ENCODE results near the gene IL12RB2.

IL12RB2 gene

DNA sequence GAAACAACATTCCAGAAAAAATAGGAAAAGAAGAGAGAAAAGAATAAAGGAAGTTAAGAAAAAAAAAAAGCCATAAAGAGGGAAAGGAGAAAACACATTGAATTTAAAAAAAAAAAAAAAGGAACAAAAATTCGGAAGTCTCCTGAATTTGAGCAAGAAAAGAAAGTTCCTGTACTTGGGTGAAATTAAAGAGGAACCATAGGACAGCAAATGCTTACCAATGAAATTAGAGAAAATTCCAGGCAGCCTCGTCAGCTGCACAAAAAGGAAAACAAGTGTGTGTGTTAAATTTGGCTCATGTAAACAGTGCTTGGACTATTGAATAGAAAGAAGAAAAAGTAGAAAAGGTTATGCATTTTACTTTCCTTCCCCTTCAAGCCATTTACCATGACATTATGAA lies 4.9 kb downstream of the IL12RB2 start:
- no peak for DNase-seq (ENCODE audit: low spot score)

DNA sequence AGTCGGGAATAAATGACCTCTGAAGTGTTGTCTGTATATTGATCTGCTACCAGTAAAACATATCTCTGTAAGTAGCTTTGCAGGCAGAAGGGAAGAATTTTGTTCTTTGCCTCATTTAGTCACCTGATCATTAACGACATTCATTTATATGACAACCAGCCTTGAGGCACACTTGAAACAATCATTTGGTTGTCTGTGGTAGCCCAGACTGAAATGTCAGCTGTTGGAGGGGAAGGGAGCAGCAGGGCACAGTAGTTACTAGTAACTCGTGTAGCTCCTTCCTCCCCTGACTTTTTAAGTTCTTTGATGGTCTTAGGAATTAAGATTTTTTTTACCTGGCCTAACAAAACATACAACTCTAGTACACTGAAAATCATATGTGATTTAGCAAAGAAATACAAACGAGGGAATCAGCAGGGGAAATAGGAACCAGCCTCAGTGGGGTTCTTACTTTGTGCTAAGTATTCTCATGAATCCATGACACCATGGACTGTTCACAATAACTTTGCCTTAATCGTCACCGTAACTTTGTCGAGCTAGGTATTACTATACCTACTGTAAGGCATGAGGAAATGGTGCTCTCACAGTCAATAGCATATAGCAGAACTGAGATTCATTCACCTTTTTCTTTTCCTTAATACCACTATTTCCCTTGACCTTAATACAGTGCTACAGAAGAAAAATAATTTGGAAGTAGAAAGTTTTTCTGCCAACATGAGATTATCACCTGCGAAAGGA lies 6.4 kb downstream of the IL12RB2 start:
- DNase-seq (ENCODE audit: low spot score), result no peak

DNA sequence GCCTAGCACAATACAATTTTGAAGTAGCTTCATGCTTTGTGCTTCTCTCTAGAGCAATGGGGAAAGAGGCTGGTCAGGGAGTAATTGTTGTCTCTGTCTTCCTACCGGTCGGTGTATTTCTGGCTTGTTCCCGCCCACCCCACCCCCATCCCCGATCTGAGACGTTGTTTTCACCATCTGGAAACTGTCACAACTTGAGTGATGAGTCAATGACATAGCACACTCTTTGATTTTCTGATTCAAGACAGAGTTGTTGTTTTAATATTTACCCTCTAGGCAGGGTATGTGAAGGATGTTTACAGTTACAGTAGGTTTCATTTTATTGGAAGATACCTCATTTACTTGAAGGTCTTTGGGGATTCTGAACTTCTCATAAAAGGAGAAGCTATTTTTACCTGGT lies 7.0 kb downstream of the IL12RB2 start:
- no peak for DNase-seq (ENCODE audit: low spot score)

DNA sequence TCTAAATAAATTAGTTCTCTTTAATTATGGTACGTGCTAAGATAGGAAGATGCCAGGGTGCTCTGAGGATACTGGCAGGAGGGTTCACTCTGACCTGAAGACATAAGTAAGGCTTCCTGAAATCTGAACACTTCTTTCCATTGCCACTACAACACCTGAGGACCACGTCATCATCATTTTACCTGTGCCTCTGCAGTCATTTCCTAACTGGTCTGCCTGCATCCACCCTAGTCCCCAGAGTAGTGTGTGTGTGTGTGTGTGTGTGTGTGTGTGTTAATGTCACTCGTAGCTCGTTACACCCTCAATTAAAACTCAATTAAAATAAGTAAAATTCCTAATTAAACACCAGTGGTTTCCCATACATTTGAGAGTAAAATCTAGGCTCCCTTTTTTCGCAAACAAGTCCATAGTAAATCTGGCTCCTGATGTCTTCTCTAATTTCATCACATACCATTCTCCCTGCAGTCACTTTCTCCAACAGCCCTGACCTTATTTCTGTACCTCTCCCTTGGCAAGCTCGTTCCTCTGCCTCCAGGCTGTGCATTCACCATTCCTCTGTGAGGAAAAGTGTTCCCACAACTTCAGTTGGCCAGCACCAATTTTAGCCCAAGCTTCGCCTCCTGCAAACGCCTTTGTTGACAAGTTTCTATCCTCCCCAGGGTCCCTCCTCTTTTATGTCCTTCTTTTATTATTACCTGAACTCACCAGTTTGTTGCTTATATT lies 8.7 kb downstream of the IL12RB2 start:
- no peak for DNase-seq (ENCODE audit: low spot score)

GRCh38 chr1:67316918-67317317 lies 9.2 kb downstream of the IL12RB2 start:
- no peak for DNase-seq (ENCODE audit: low spot score)

DNA sequence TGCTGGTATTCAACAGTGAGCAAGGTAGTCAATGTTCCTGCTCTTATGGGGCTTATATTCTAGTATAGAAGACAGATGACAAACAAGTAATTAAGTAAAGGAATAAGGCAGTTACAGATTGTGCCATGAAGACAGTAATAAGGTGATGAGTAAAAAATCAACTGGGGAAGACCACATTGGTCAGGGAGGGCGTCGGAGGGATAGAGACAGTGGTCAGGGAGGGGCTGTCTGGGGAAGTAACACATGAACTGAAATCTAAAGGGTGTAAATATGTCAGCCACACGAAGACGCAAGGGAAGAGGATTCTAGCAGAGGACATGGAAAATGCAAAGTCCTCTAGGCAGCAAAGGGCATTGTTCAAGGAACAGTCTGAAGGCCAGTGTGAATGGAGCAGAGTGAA lies 10.1 kb downstream of the IL12RB2 start:
- no peak for DNase-seq (ENCODE audit: low spot score)

DNA sequence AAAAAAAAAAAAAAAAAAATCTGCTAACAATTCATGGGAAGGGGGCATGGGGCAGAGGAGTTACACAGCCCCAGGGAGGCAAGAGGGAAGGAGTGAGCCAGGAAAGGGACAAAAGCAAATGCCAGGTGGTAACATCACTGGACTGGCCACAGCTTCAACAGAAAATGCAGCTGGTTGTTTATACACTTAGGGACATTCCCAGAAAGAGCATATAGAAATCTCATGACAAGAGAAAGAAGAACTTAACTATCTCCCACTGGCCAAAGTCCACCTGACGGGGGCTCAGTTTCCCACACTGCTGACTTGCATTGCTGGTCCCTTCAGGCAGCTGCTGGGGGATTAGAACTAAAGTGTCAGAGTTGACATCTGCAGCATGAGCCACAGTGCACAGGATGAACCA lies 14.8 kb downstream of the IL12RB2 start:
- DNase-seq (ENCODE audit: low spot score), result no peak

GRCh38 chr1:67323087-67323486 lies 15.4 kb downstream of the IL12RB2 start:
- DNase-seq (ENCODE audit: low spot score), result no peak

- no peak for DNase-seq (ENCODE audit: low spot score)
Observed at GRCh38 chr1:67324068-67324467, 16.4 kb downstream of the IL12RB2 start.

- DNase-seq (ENCODE audit: low spot score), result no peak
Observed at GRCh38 chr1:67327864-67328466, 20.3 kb downstream of the IL12RB2 start.

DNA sequence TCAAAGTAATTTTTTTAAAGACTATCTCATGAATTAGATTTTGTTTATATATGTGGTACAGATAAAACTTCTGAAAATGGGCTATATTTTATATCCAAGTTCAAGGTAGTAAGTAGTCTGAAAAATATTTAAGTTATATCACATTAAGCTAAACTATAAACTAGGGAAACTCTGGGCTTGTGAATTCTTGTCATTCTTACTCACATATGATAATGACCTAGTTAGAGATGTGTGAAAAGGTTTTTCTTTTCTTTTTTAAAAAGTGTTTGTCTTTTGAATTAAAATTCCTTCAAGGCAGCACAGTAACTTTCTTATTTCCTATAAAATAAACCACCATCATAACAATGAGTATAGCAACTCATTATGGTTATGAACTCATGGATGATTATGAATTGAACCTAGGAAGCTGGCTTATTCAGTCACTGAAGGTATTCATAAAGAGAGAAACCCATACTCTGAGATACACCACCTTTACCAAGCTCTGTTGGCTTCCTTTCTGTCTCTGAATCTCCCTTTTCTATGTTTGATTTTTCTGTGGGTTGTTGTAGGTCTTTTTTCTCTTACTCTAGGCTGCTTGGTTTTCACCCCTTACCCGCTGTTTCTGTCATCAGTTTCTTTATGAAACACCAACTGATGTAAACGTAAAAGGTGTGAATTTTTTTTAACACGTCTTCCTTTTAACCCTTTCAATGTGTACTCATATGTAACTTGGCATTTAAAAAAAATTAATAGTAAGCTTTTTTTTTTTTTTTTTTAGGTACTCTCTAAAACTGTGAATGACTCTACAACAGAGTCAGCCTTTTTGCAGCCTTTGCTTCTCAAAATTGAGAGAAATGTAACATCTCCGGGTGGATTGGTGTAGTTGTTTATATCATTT lies 25.2 kb downstream of the IL12RB2 start:
- no peak for DNase-seq (ENCODE audit: low spot score)

- no peak for DNase-seq (ENCODE audit: low spot score)
Observed at GRCh38 chr1:67333603-67334002, 25.9 kb downstream of the IL12RB2 start.

- DNase-seq (ENCODE audit: low spot score), result no peak
Observed at GRCh38 chr1:67335411-67335810, 27.7 kb downstream of the IL12RB2 start.

- DNase-seq (ENCODE audit: low spot score), result no peak
Observed at GRCh38 chr1:67336157-67336556, 28.5 kb downstream of the IL12RB2 start.

DNA sequence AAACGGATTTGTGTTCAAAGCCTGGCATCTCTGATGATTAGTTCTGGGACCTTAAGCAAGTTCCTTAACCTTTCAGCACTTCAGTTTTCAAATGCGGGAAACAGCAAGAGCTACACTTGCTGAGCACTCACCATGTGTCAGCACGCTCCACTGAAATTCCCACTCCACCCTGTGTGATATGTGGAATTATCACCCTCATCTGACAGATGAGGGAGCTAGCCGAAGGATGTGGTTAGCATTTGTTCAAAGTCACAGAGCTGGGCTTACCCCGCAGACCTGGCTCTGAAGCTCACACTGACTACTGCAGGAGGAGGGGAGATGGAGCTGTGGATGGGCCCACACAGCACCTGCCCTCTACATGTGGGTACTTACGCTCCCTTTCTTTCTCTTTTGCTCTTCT lies 29.1 kb downstream of the IL12RB2 start:
- no peak for DNase-seq (ENCODE audit: low spot score)

DNA sequence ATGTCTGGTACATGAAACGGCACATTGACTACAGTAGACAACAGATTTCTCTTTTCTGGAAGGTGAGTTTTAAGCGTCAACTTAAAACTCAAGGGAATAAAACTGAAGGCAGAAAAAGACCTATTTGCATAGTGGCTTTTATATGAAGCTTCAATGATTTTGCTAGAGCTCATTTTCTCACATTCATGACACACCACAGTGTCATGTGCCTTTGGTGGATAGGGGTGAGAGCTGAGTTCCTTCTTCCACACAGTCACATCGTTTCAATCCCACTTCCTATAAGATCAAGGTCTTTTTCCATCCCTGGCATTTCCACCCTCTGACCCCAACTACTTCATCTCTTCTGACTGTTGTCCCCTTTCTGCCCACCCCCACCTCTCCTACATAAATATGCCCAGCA lies 31.0 kb downstream of the IL12RB2 start:
- no peak for DNase-seq (ENCODE audit: low spot score)

DNA sequence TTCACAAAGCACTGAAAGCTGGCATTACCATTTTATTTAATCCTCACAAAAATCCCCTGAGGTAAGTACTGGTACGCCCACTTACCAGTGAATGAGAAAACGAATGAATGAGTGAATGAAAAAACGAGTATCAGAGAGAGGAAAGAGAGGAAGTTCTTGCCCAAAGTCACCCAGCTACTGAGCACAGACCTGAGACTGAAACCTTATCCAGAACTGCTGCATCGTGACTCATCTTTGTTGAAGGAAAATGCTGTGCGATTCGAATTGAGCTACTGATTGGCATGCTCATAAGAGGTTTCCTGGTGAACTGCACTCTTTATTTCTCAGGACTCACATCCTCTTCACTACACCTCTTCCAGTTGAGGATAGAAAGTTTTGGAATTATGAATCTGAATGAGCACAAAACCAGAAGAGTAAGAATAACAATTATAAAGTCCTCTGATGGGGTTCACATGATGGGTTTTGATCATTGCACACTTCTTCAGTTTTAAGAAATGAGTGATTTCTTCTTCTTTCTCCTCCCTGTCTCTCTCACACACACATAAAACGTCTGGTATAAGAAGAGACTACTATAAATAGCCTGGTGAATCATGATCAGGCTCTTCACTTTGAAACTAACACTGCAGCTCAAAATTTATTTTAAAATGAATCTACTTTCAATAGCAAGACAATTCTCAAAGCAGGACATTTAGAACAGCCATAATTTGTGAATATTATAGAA lies 32.1 kb downstream of the IL12RB2 start:
- DNase-seq (ENCODE audit: low spot score), result no peak

- no peak for DNase-seq (ENCODE audit: low spot score)
Observed at GRCh38 chr1:67342076-67342890, 34.6 kb downstream of the IL12RB2 start.

GRCh38 chr1:67345556-67345955 lies 37.9 kb downstream of the IL12RB2 start:
- DNase-seq (ENCODE audit: low spot score), result no peak

DNA sequence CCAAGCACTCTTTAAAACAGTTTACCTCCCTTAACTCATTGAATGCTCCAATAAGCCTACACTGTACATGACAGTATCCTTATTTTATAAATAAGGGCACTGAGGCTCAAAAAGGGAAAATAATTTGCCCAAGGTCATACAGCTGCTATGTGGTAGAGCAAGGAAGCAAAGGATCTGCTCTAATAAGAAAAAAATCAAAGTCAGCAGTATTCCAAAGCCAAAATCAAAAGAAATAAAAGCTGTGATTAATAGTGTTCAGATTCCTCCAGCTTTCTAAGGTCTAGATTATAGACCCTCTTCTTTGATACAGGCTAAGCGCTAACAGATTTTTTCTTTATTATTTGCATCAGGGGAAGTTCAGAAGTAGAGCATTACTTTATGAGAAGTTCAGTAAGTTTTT lies 39.3 kb downstream of the IL12RB2 start:
- no peak for DNase-seq (ENCODE audit: low spot score)

Measured in SW480 (cell line).